ENCODE measurements around the gene TMEM250. TPM values are rescaled to one million over a fixed set of nuclear protein-coding genes. Genes with fewer than 3 reads are reported as not detected.

Gene TMEM250
- total RNA-seq, 1 donor from 2014 or later, result 29.8 TPM

DNA sequence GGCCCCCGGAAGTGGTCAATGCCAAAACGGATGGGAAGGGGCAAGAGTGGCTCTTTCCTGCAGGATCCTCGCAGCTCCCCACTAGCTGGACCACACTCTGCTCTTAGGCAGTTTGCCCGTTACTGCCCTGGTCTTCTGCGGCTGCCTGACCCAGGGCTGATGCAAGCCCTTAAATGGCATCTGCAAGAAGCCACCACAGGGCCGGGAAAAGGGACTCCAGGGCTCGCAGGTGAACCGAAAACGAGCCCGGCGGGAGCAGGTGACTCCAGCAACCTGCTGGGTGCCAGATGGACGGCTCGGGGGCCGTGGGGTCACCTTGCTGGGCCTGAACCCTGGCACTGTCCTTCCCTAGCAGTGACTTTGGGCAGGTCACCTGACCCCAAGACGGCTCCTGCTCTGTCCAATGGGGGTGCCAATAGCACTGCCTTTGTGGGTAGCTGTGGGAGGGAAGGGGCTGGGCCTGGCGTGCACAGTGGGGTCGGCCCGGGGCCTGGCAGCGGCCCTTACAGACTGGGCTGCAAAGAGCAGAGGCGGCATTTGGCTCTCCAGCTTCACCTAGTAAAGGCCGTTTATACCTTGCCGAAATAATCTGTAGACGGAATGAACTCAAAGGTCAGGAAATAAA lies 1.3 kb downstream of the TMEM250 start:
- Histone ChIP-seq H3K79me2 (ENCODE audit: insufficient read depth, low read length) (peaks cover 44% of the 10 kb centered on the region), H3K9ac (ENCODE audit: low read length) (peak overlapping the region; percentile 88), H3K27ac (ENCODE audit: low read depth, low read length) (no peak overlapping the region), H3K4me3 (ENCODE audit: insufficient read depth, low read depth, low read length) (peak overlapping the region; percentile 71), H2AFZ (ENCODE audit: low read depth, low read length) (no peak overlapping the region), H3K36me3 (ENCODE audit: insufficient read depth, low read length) (no peaks in the 10 kb centered on the region), H3K4me2 (ENCODE audit: low read length) (peak overlapping the region; percentile 86), H4K20me1 (ENCODE audit: insufficient read depth, low read length) (peaks cover 24% of the 10 kb centered on the region), H3K9me3 (ENCODE audit: insufficient read depth, low read depth, low read length) (no peaks in the 10 kb centered on the region), H3K27me3 (ENCODE audit: insufficient read depth, low read length) (no peaks in the 10 kb centered on the region), H3K4me1 (ENCODE audit: insufficient read depth, low read length) (peaks cover 13% of the 10 kb centered on the region)
- Mint-ChIP-seq H3K36me3 (ENCODE audit: low read depth, unreplicated experiment) (peaks cover 5% of the 10 kb centered on the region), H3K4me1 (ENCODE audit: low read depth, unreplicated experiment) (peaks cover 2% of the 10 kb centered on the region), H3K27ac (ENCODE audit: unreplicated experiment) (peak overlapping the region; percentile 53), H3K9me3 (ENCODE audit: unreplicated experiment) (no peaks in the 10 kb centered on the region), H3K27me3 (ENCODE audit: low read depth, unreplicated experiment) (no peaks in the 10 kb centered on the region), H3K4me3 (ENCODE audit: unreplicated experiment) (peak overlapping the region; percentile 84)
- FAIRE-seq, result no peak
- no peak for TF ChIP-seq EZH2 (IDR thresholded peaks at IDR 0.05; ENCODE audit: insufficient read depth, low read length)
- TF ChIP-seq, protein P1, sequence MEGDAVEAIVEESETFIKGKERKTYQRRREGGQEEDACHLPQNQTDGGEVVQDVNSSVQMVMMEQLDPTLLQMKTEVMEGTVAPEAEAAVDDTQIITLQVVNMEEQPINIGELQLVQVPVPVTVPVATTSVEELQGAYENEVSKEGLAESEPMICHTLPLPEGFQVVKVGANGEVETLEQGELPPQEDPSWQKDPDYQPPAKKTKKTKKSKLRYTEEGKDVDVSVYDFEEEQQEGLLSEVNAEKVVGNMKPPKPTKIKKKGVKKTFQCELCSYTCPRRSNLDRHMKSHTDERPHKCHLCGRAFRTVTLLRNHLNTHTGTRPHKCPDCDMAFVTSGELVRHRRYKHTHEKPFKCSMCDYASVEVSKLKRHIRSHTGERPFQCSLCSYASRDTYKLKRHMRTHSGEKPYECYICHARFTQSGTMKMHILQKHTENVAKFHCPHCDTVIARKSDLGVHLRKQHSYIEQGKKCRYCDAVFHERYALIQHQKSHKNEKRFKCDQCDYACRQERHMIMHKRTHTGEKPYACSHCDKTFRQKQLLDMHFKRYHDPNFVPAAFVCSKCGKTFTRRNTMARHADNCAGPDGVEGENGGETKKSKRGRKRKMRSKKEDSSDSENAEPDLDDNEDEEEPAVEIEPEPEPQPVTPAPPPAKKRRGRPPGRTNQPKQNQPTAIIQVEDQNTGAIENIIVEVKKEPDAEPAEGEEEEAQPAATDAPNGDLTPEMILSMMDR (IDR thresholded peaks at IDR 0.05; ENCODE audit: insufficient read depth, low read depth, low read length), result no peak
- no peak for DNase-seq (ENCODE audit: low read depth)

DNA sequence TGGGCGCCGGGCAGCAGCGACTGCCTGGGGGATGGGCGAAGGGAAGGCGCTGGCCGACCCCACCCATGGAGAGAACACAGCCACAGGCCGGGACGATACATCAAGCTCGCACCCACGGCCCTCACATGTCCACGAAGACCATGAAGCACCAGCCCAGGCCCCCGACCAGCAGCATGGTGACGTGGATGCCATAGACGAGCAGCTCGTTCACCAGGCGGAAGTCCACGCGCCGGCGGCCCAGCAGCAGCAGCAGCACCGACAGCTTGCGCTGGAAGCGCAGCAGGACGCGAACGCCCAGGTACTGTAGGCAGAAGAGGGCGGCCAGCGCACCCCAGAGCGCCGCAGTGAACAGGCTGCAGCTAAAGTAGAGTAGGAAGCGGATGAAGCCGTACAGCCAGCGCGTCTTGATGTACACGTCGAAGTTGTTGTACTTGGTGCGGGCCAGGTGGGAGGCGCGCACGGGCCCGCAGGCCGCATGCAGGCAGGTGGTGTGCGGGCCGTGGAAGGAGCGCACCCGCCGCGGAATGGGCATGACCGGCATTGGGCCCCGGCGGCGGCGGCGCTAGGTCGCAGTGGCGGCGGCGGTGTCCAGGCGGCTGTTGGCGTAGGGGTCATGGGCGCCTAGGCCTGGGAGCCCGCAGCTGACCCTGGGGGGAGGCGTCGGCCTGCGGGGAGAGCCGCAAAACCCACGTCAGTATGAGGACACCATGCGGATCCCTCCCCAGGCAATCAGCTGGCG lies 2.1 kb downstream of the TMEM250 start:
- no peak overlapping the region for H3K9ac ChIP-seq (ENCODE audit: low read length)
- TF ChIP-seq EZH2 (IDR thresholded peaks at IDR 0.05; ENCODE audit: insufficient read depth, low read length), result no peak
- H3K36me3 ChIP-seq (ENCODE audit: insufficient read depth, low read length), result no peaks in the 10 kb centered on the region
- peaks cover 13% of the 10 kb centered on the region for H3K4me1 ChIP-seq (ENCODE audit: insufficient read depth, low read length)
- no peaks in the 10 kb centered on the region for H3K9me3 Mint-ChIP-seq (ENCODE audit: unreplicated experiment)
- DNase-seq (ENCODE audit: low read depth) (no peak), FAIRE-seq (no peak)
- H3K4me3 ChIP-seq (ENCODE audit: insufficient read depth, low read depth, low read length), result no peak overlapping the region
- no peak overlapping the region for H3K4me3 Mint-ChIP-seq (ENCODE audit: unreplicated experiment)
- H3K79me2 ChIP-seq (ENCODE audit: insufficient read depth, low read length), result peaks cover 44% of the 10 kb centered on the region
- no peak overlapping the region for H3K4me2 ChIP-seq (ENCODE audit: low read length)
- peaks cover 24% of the 10 kb centered on the region for H4K20me1 ChIP-seq (ENCODE audit: insufficient read depth, low read length)
- H3K4me1 Mint-ChIP-seq (ENCODE audit: low read depth, unreplicated experiment), result peaks cover 3% of the 10 kb centered on the region
- peaks cover 5% of the 10 kb centered on the region for H3K36me3 Mint-ChIP-seq (ENCODE audit: low read depth, unreplicated experiment)
- no peak overlapping the region for H2AFZ ChIP-seq (ENCODE audit: low read depth, low read length)
- no peaks in the 10 kb centered on the region for H3K9me3 ChIP-seq (ENCODE audit: insufficient read depth, low read depth, low read length)
- no peaks in the 10 kb centered on the region for H3K27me3 ChIP-seq (ENCODE audit: insufficient read depth, low read length)
- H3K27me3 Mint-ChIP-seq (ENCODE audit: low read depth, unreplicated experiment), result no peaks in the 10 kb centered on the region
- H3K27ac ChIP-seq (ENCODE audit: low read depth, low read length), result no peak overlapping the region
- H3K27ac Mint-ChIP-seq (ENCODE audit: unreplicated experiment), result peak overlapping the region; percentile 34

DNA sequence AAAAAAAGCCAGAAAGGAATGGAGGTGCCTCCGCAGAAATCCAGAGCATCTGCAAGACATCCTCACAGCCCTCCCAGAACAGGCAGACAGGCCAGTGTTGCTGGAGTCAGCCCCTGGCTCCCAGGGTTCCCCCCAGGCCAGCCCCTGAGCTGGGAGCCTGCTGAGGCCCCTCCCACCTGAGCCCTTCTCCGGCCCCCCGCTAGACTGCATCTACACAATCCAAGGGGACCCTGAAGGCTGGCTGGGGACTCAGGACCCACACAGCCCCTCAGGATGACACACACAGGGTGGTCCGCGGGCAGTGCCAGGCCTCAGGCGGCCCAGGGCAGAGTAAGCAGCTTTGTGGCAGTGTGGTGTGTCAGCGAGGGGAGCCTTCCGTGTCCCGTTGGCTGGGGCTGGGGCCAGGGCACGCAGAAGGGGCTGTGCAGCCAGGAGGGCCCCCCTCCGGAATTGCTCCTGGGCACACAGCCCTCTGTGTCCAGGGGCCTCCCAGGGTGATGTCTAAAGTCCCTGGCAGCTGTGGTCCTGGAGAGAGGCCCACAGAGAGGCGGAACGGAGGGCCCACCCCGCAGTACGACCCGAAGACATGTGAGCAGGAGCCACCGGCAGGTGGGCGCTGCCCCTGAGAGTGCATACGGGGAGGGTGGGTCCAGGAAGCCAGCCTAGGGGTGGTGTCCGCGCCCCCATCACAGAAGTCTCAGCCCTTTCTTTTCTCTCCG lies 2.9 kb downstream of the TMEM250 start:
- Mint-ChIP-seq H3K27ac (ENCODE audit: unreplicated experiment) (no peak overlapping the region), H3K36me3 (ENCODE audit: low read depth, unreplicated experiment) (peaks cover 5% of the 10 kb centered on the region), H3K4me3 (ENCODE audit: unreplicated experiment) (no peak overlapping the region), H3K27me3 (ENCODE audit: low read depth, unreplicated experiment) (no peaks in the 10 kb centered on the region), H3K9me3 (ENCODE audit: unreplicated experiment) (no peaks in the 10 kb centered on the region), H3K4me1 (ENCODE audit: low read depth, unreplicated experiment) (peaks cover 3% of the 10 kb centered on the region)
- Histone ChIP-seq H3K4me3 (ENCODE audit: insufficient read depth, low read depth, low read length) (no peak overlapping the region), H3K4me2 (ENCODE audit: low read length) (no peak overlapping the region), H3K36me3 (ENCODE audit: insufficient read depth, low read length) (no peaks in the 10 kb centered on the region), H3K9ac (ENCODE audit: low read length) (no peak overlapping the region), H3K4me1 (ENCODE audit: insufficient read depth, low read length) (peaks cover 13% of the 10 kb centered on the region), H3K9me3 (ENCODE audit: insufficient read depth, low read depth, low read length) (no peaks in the 10 kb centered on the region), H3K27me3 (ENCODE audit: insufficient read depth, low read length) (no peaks in the 10 kb centered on the region), H4K20me1 (ENCODE audit: insufficient read depth, low read length) (peaks cover 24% of the 10 kb centered on the region), H3K27ac (ENCODE audit: low read depth, low read length) (no peak overlapping the region), H3K79me2 (ENCODE audit: insufficient read depth, low read length) (peaks cover 44% of the 10 kb centered on the region), H2AFZ (ENCODE audit: low read depth, low read length) (no peak overlapping the region)
- no peak for DNase-seq (ENCODE audit: low read depth)
- FAIRE-seq, result no peak
- TF ChIP-seq, protein P1 (IDR thresholded peaks at IDR 0.05; ENCODE audit: insufficient read depth, low read depth, low read length), result no peak
- no peak for TF ChIP-seq EZH2 (IDR thresholded peaks at IDR 0.05; ENCODE audit: insufficient read depth, low read length)

Data from astrocyte (in vitro differentiated cells and primary cell).